ENCODE measurements around the gene DOK6. TPM values are rescaled to one million over a fixed set of nuclear protein-coding genes. Genes with fewer than 3 reads are reported as not detected.

The DOK6 gene
- total RNA-seq, 1 experiment from 2014 or later: not detected

GRCh38 chr18:69889009-69889408 lies 488.3 kb downstream of the DOK6 start:
- BruUV-seq (replicated peaks): no TSS peak
- DNase-seq: no peak
- H3K79me2 ChIP-seq (ENCODE audit: low read length): no peaks in the 10 kb centered on the region
- H3K9ac ChIP-seq (ENCODE audit: low read length): no peak overlapping the region
- no peaks in the 10 kb centered on the region for H4K20me1 ChIP-seq (ENCODE audit: low read length)
- ChIA-PET POLR2A (ENCODE audit: unreplicated experiment) (no interaction called here), CTCF (no interaction called here)
- H3K9me3 ChIP-seq (ENCODE audit: low read length): no peaks in the 10 kb centered on the region
- no peak overlapping the region for H2AFZ ChIP-seq (ENCODE audit: low read length)
- ATAC-seq: no peak
- H3K27me3 ChIP-seq (ENCODE audit: low read length): no peaks in the 10 kb centered on the region
- no peak overlapping the region for H3K4me2 ChIP-seq (ENCODE audit: low read length)
- H3K36me3 ChIP-seq (ENCODE audit: low read depth, low read length): no peaks in the 10 kb centered on the region
- H3K27ac ChIP-seq (ENCODE audit: low read length): no peak overlapping the region
- peaks cover 9% of the 10 kb centered on the region; the same call in 1 of the 2 replicates for H3K4me1 ChIP-seq (ENCODE audit: insufficient read depth, low read length)
- no peaks in the 10 kb centered on the region for H3F3A ChIP-seq (ENCODE audit: low read length, unreplicated experiment)
- TF ChIP-seq EZH2phosphoT487 (IDR thresholded peaks at IDR 0.05; ENCODE audit: borderline replicate concordance, low read length) (no peak), EZH2 (IDR thresholded peaks at IDR 0.05; ENCODE audit: low read length, unreplicated experiment) (no peak), CTCF (conservative IDR thresholded peaks at IDR 0.05; ENCODE audit: low read depth, low read length) (no peak)
- intact Hi-C loops (cut with micrococcal nuclease): no loop called here
- no peaks in the 10 kb centered on the region for H3K9me2 ChIP-seq (replicated peaks; ENCODE audit: low read length)
- H3K4me3 ChIP-seq (ENCODE audit: low read length): no peak overlapping the region

GRCh38 chr18:69890558-69890957 lies 489.9 kb downstream of the DOK6 start:
- Histone ChIP-seq H3K9me2 (replicated peaks; ENCODE audit: low read length) (no peaks in the 10 kb centered on the region), H3K27ac (ENCODE audit: low read length) (no peak overlapping the region), H3K4me1 (ENCODE audit: insufficient read depth, low read length) (peaks cover 9% of the 10 kb centered on the region; the same call in 1 of the 2 replicates), H3K9ac (ENCODE audit: low read length) (no peak overlapping the region), H3K4me3 (ENCODE audit: low read length) (no peak overlapping the region), H3K9me3 (ENCODE audit: low read length) (no peaks in the 10 kb centered on the region), H4K20me1 (ENCODE audit: low read length) (no peaks in the 10 kb centered on the region), H2AFZ (ENCODE audit: low read length) (no peak overlapping the region), H3K79me2 (ENCODE audit: low read length) (no peaks in the 10 kb centered on the region), H3F3A (ENCODE audit: low read length, unreplicated experiment) (no peaks in the 10 kb centered on the region), H3K4me2 (ENCODE audit: low read length) (no peak overlapping the region), H3K27me3 (ENCODE audit: low read length) (no peaks in the 10 kb centered on the region), H3K36me3 (ENCODE audit: low read depth, low read length) (no peaks in the 10 kb centered on the region)
- intact Hi-C loops (cut with micrococcal nuclease): loop anchor here (10.0 kb wide), 1 partner anchor 136 kb away; no protein-coding TSS in a partner anchor
- no TSS peak for BruUV-seq (replicated peaks)
- TF ChIP-seq EZH2 (IDR thresholded peaks at IDR 0.05; ENCODE audit: low read length, unreplicated experiment) (no peak), EZH2phosphoT487 (IDR thresholded peaks at IDR 0.05; ENCODE audit: borderline replicate concordance, low read length) (no peak), CTCF (conservative IDR thresholded peaks at IDR 0.05; ENCODE audit: low read depth, low read length) (no peak)
- ATAC-seq: no peak
- ChIA-PET CTCF (no interaction called here), POLR2A (ENCODE audit: unreplicated experiment) (no interaction called here)
- no peak for DNase-seq

- Histone ChIP-seq H3K9me2 (replicated peaks; ENCODE audit: low read length) (no peaks in the 10 kb centered on the region), H3K4me2 (ENCODE audit: low read length) (no peak overlapping the region), H3K9ac (ENCODE audit: low read length) (no peak overlapping the region), H3K4me1 (ENCODE audit: insufficient read depth, low read length) (peaks cover 9% of the 10 kb centered on the region; the same call in 1 of the 2 replicates), H3F3A (ENCODE audit: low read length, unreplicated experiment) (no peaks in the 10 kb centered on the region), H3K9me3 (ENCODE audit: low read length) (no peaks in the 10 kb centered on the region), H2AFZ (ENCODE audit: low read length) (no peak overlapping the region), H3K27ac (ENCODE audit: low read length) (no peak overlapping the region), H3K79me2 (ENCODE audit: low read length) (no peaks in the 10 kb centered on the region), H4K20me1 (ENCODE audit: low read length) (no peaks in the 10 kb centered on the region), H3K36me3 (ENCODE audit: low read depth, low read length) (no peaks in the 10 kb centered on the region), H3K4me3 (ENCODE audit: low read length) (no peak overlapping the region), H3K27me3 (ENCODE audit: low read length) (no peaks in the 10 kb centered on the region)
- CTCF ChIA-PET: no interaction called here
- intact Hi-C loops (cut with micrococcal nuclease): loop anchor here (10.0 kb wide), 1 partner anchor 140 kb away; no protein-coding TSS in a partner anchor
- POLR2A ChIA-PET (ENCODE audit: unreplicated experiment): no interaction called here
- TF ChIP-seq EZH2 (IDR thresholded peaks at IDR 0.05; ENCODE audit: low read length, unreplicated experiment) (no peak), EZH2phosphoT487 (IDR thresholded peaks at IDR 0.05; ENCODE audit: borderline replicate concordance, low read length) (no peak), CTCF (conservative IDR thresholded peaks at IDR 0.05; ENCODE audit: low read depth, low read length) (no peak)
- no TSS peak for BruUV-seq (replicated peaks)
- DNase-seq (no peak), ATAC-seq (no peak)
Measured at GRCh38 chr18:69894467-69894866, 493.8 kb downstream of the DOK6 start.
